ENCODE measurements around the gene IL20RA. TPM values are rescaled to one million over a fixed set of nuclear protein-coding genes. Genes with fewer than 3 reads are reported as not detected.
"Not testable (repeated sequence)": the region's sequence is repeated elsewhere in the genome, so short reads cannot be mapped to it uniquely, and the experiment has no call there.

Gene IL20RA
- total RNA-seq, 1 donor from 2014 or later: not detected

GRCh38 chr6:136989571-136990241 is 55.1 kb downstream of the IL20RA start:
- H3K36me3 Mint-ChIP-seq (ENCODE audit: low read depth): no peaks in the 10 kb centered on the region
- H3K4me1 Mint-ChIP-seq: no peaks in the 10 kb centered on the region
- no peaks in the 10 kb centered on the region for H3K9me3 Mint-ChIP-seq
- intact Hi-C loops (cut with micrococcal nuclease): no loop called here
- peaks cover 66% of the 10 kb centered on the region for H3K27me3 Mint-ChIP-seq
- DNase-seq: no peak
- H3K27ac Mint-ChIP-seq: no peak overlapping the region
- H3K4me3 Mint-ChIP-seq: no peak overlapping the region

DNA sequence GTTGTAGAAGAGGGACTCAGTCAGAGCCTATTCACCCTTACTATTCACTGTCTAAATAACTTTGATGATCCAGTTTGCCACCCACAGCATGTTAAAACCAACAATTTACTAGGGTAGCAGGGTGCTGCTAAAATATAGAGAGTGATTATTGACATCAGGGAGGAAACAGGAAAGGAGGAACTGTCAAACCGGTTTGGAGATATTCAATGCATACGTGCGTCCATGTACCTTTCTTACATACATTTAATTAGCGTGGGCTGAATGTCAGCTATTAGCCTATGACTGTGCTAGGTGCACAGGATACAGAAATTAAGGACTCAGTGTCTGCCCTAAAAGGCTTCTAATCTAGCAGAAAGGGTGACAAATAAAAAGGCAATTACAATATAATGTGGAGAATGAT is 57.2 kb downstream of the IL20RA start:
- intact Hi-C loops (cut with micrococcal nuclease): no loop called here
- H3K27me3 Mint-ChIP-seq: peaks cover 65% of the 10 kb centered on the region
- no peaks in the 10 kb centered on the region for H3K9me3 Mint-ChIP-seq
- H3K4me3 Mint-ChIP-seq: no peak overlapping the region
- no peak overlapping the region for H3K27ac Mint-ChIP-seq
- H3K36me3 Mint-ChIP-seq (ENCODE audit: low read depth): no peaks in the 10 kb centered on the region
- H3K4me1 Mint-ChIP-seq: no peaks in the 10 kb centered on the region
- no peak for DNase-seq

GRCh38 chr6:136985502-136985901 is 59.3 kb downstream of the IL20RA start:
- no peak overlapping the region for H3K4me3 Mint-ChIP-seq
- no peaks in the 10 kb centered on the region for H3K36me3 Mint-ChIP-seq (ENCODE audit: low read depth)
- no peaks in the 10 kb centered on the region for H3K9me3 Mint-ChIP-seq
- no peak overlapping the region for H3K27ac Mint-ChIP-seq
- intact Hi-C loops (cut with micrococcal nuclease): no loop called here
- H3K4me1 Mint-ChIP-seq: no peaks in the 10 kb centered on the region
- H3K27me3 Mint-ChIP-seq: peaks cover 58% of the 10 kb centered on the region
- no peak for DNase-seq

DNA sequence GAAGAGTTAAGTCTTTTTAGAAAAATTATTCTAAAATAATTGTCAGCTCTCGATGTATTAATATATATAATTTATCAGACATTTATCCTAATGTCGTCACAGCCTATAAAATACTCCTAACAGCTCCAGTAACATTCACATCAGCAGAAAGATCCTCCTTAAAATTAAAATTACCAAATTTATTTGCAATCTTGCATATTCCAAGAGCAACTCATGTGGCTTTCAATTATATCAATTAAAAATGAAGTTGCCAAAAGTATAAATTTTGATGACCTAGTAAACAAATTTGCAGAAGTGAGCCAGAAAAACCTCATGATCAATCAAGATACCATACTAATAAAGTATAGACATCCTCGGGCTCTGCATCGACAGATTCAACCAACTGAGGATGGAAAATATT is 60.2 kb downstream of the IL20RA start:
- DNase-seq: no peak
- Mint-ChIP-seq H3K36me3 (ENCODE audit: low read depth) (no peaks in the 10 kb centered on the region), H3K9me3 (no peaks in the 10 kb centered on the region), H3K4me3 (no peak overlapping the region), H3K27me3 (peaks cover 56% of the 10 kb centered on the region), H3K4me1 (no peaks in the 10 kb centered on the region), H3K27ac (no peak overlapping the region)
- intact Hi-C loops (cut with micrococcal nuclease): no loop called here

DNA sequence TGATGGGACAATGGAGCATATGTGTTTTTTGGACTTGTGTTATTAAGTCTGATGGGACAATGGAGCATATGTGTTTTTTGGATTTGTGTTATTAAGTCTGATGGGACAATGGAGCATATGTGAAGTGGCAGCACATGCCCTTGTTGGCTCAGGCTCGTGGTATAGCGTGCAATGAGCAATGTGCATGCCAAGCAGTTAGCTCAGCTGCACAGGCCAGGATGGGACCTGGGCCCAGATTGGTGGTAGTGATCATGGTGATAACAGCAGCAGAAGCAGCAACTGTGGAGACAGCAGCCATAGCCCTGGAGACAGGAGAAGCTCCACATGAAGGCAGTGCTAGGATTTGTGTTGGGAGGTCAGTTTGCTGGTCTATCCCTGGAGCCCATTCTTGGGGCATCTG is 61.1 kb downstream of the IL20RA start:
- H3K4me1 Mint-ChIP-seq: no peaks in the 10 kb centered on the region
- peaks cover 51% of the 10 kb centered on the region for H3K27me3 Mint-ChIP-seq
- no peak for DNase-seq
- no peaks in the 10 kb centered on the region for H3K9me3 Mint-ChIP-seq
- intact Hi-C loops (cut with micrococcal nuclease): no loop called here
- no peak overlapping the region for H3K4me3 Mint-ChIP-seq
- H3K36me3 Mint-ChIP-seq (ENCODE audit: low read depth): no peaks in the 10 kb centered on the region
- no peak overlapping the region for H3K27ac Mint-ChIP-seq

- no peak overlapping the region for H3K4me3 Mint-ChIP-seq
- no peak overlapping the region for H3K27ac Mint-ChIP-seq
- peaks cover 43% of the 10 kb centered on the region for H3K27me3 Mint-ChIP-seq
- DNase-seq: no peak
- no peaks in the 10 kb centered on the region for H3K36me3 Mint-ChIP-seq (ENCODE audit: low read depth)
- no peaks in the 10 kb centered on the region for H3K9me3 Mint-ChIP-seq
- H3K4me1 Mint-ChIP-seq: no peaks in the 10 kb centered on the region
- intact Hi-C loops (cut with micrococcal nuclease): no loop called here
Measured at GRCh38 chr6:136982928-136983327, 61.8 kb downstream of the IL20RA start.

DNA sequence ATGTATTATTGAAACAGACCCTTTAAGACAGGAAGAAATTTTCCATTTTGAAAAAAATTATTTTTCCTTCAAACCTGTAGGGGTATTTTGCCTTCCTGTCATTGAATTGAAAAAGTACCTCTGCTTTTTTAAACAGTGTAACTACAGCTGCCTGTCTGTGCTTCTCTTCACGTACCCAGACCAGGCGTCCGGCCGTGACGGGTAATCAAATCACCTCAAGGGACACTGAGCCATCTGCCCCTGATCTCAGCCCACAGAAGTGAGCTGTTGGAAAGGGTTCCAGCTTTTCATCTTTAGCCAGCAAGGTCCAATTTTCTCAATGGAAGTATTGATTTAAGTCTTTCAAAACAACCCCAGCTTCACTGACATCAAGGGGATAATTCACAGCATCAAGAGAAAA is 64.7 kb downstream of the IL20RA start:
- H3K4me1 Mint-ChIP-seq: no peaks in the 10 kb centered on the region
- intact Hi-C loops (cut with micrococcal nuclease): no loop called here
- no peaks in the 10 kb centered on the region for H3K9me3 Mint-ChIP-seq
- no peak overlapping the region for H3K27ac Mint-ChIP-seq
- DNase-seq: no peak
- peaks cover 38% of the 10 kb centered on the region for H3K27me3 Mint-ChIP-seq
- H3K4me3 Mint-ChIP-seq: no peak overlapping the region
- H3K36me3 Mint-ChIP-seq (ENCODE audit: low read depth): no peaks in the 10 kb centered on the region

DNA sequence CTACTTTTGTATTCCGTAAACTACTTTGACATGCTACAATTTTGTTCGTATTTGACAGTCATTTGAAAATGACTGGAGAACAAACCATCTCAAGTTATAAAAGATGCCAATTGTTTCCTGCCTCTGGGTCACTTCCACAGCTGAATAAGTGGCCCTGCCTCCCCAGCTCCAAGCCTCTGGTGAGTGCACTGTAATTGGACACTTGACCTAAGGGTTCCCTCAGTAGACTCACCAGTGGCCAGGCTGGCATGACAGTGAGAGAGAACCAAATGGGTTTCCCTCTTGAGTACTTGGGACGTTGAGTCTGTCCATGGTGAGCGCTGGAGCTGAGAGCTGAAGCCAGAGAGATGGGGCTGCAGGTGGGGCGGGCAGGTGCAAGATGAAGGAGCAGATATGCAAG is 65.6 kb downstream of the IL20RA start:
- Mint-ChIP-seq H3K9me3 (no peaks in the 10 kb centered on the region), H3K27ac (no peak overlapping the region), H3K4me1 (no peaks in the 10 kb centered on the region), H3K27me3 (peaks cover 38% of the 10 kb centered on the region), H3K4me3 (no peak overlapping the region), H3K36me3 (ENCODE audit: low read depth) (no peaks in the 10 kb centered on the region)
- no peak for DNase-seq
- intact Hi-C loops (cut with micrococcal nuclease): no loop called here

- Mint-ChIP-seq H3K27ac (no peak overlapping the region), H3K36me3 (ENCODE audit: low read depth) (no peaks in the 10 kb centered on the region), H3K4me3 (no peak overlapping the region), H3K4me1 (no peaks in the 10 kb centered on the region), H3K27me3 (peaks cover 30% of the 10 kb centered on the region), H3K9me3 (no peaks in the 10 kb centered on the region)
- DNase-seq: no peak
- intact Hi-C loops (cut with micrococcal nuclease): no loop called here
Measured at GRCh38 chr6:136977075-136977474, 67.7 kb downstream of the IL20RA start.

DNA sequence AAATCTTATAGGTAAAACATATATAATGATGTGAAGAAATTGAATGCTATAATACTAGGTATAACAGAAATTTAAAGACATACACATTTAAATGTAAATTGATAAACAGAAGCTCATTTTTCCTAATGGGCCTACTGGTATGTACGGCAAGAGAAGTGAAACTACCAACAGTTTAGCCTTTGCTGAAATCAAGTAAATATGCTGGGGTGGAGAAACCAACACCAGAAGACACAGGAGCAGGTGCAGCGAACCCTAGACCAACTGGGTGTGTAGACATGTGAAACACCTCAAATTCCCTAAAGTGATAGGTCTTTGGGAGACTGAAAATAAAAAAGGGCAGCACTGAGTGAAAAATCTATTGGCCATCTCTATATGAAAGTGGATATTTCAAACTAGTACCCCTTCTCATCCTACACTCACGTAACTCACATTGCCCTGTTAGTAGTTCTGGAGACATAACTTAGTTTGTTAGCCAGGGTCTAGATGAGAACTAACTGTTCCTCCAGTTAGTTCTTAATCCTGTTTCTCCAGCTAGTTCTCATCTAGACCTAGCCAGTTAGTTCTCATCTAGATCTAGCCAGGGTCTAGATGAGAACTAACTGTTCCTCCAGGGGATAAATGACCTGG is 69.6 kb downstream of the IL20RA start:
- DNase-seq: no peak
- H3K9me3 Mint-ChIP-seq: no peaks in the 10 kb centered on the region
- H3K27me3 Mint-ChIP-seq: peaks cover 32% of the 10 kb centered on the region
- no peaks in the 10 kb centered on the region for H3K4me1 Mint-ChIP-seq
- H3K27ac Mint-ChIP-seq: no peak overlapping the region
- H3K36me3 Mint-ChIP-seq (ENCODE audit: low read depth): no peaks in the 10 kb centered on the region
- no peak overlapping the region for H3K4me3 Mint-ChIP-seq
- intact Hi-C loops (cut with micrococcal nuclease): no loop called here

DNA sequence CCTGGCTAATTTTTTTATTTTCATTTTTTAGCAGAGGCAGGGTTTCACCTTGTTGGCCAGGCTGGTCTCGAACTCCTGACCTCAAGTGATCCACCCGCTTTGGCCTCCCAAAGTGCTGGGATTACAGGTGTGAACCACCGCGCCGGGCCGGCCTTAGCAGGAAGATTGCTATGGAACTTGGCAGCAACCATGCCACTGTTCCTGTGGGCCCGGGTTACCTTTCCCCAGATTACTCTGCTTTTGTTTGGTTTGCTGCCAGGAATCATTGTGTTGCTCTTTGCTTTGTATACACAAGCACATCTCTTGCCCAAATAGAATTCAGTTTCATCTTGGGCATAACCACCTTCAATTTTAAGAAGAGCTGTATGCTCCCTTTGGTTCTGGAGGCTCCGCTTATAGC is 71.0 kb downstream of the IL20RA start:
- H3K4me1 Mint-ChIP-seq, H3K4me3 Mint-ChIP-seq: not testable (repeated sequence)

GRCh38 chr6:136971609-136972008 is 73.2 kb downstream of the IL20RA start:
- Mint-ChIP-seq H3K9me3 (no peaks in the 10 kb centered on the region), H3K27me3 (peaks cover 41% of the 10 kb centered on the region), H3K4me3 (no peak overlapping the region), H3K27ac (no peak overlapping the region), H3K36me3 (ENCODE audit: low read depth) (no peaks in the 10 kb centered on the region), H3K4me1 (peaks cover 4% of the 10 kb centered on the region)
- intact Hi-C loops (cut with micrococcal nuclease): no loop called here
- no peak for DNase-seq

More for the DNA sequence above, 71.0 kb downstream of the IL20RA start:
- H3K27ac Mint-ChIP-seq; intact Hi-C loops (cut with micrococcal nuclease); DNase-seq; H3K9me3 Mint-ChIP-seq; H3K36me3 Mint-ChIP-seq (ENCODE audit: low read depth): not testable (repeated sequence)
- peaks cover 32% of the 10 kb centered on the region for H3K27me3 Mint-ChIP-seq

GRCh38 chr6:136969930-136970329 is 74.8 kb downstream of the IL20RA start:
- Mint-ChIP-seq H3K4me1 (peaks cover 4% of the 10 kb centered on the region), H3K27me3 (peaks cover 47% of the 10 kb centered on the region), H3K36me3 (ENCODE audit: low read depth) (no peaks in the 10 kb centered on the region), H3K9me3 (no peaks in the 10 kb centered on the region), H3K4me3 (no peak overlapping the region), H3K27ac (no peak overlapping the region)
- intact Hi-C loops (cut with micrococcal nuclease): no loop called here
- DNase-seq: no peak

DNA sequence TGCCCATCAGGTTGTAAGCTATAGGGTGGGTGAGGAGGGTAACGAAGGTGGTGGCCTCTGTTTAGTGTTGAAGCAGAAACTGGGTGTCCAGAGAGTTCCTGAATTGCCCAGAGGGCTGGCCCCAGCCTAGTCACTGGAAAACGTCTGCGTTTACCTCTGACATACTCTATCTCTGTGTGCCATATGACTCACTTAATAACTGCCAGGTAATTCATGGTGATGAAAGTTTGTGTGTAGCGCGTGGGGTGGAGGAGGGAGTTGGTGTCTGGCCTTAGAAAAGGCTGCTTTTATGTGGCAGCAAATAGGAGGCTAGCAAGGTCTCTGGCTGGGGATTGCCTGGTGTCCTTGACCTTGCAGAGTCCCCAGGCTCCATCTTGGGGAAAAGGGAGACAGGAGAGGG is 75.3 kb downstream of the IL20RA start:
- peaks cover 4% of the 10 kb centered on the region for H3K4me1 Mint-ChIP-seq
- intact Hi-C loops (cut with micrococcal nuclease): no loop called here
- H3K27me3 Mint-ChIP-seq: peaks cover 48% of the 10 kb centered on the region
- no peaks in the 10 kb centered on the region for H3K36me3 Mint-ChIP-seq (ENCODE audit: low read depth)
- H3K4me3 Mint-ChIP-seq: no peak overlapping the region
- H3K9me3 Mint-ChIP-seq: no peaks in the 10 kb centered on the region
- no peak for DNase-seq
- H3K27ac Mint-ChIP-seq: no peak overlapping the region

- Mint-ChIP-seq H3K27ac (no peak overlapping the region), H3K36me3 (ENCODE audit: low read depth) (no peaks in the 10 kb centered on the region), H3K4me1 (peaks cover 4% of the 10 kb centered on the region), H3K4me3 (no peak overlapping the region), H3K27me3 (peaks cover 50% of the 10 kb centered on the region), H3K9me3 (no peaks in the 10 kb centered on the region)
- no peak for DNase-seq
- intact Hi-C loops (cut with micrococcal nuclease): loop anchor here (1.0 kb wide), 2 partner anchors 346 to 672 kb away; no protein-coding TSS in a partner anchor
Measured at GRCh38 chr6:136968837-136969236, 75.9 kb downstream of the IL20RA start.
